ENCODE data around the gene HEMK1. TPM values are rescaled to one million over a fixed set of nuclear protein-coding genes. Genes with fewer than 3 reads are reported as not detected.

The HEMK1 gene
- total and polyA plus RNA-seq, 2 of the 4 experiments (the other 2 are of a cell fraction): 17.2 to 20.8 TPM

DNA sequence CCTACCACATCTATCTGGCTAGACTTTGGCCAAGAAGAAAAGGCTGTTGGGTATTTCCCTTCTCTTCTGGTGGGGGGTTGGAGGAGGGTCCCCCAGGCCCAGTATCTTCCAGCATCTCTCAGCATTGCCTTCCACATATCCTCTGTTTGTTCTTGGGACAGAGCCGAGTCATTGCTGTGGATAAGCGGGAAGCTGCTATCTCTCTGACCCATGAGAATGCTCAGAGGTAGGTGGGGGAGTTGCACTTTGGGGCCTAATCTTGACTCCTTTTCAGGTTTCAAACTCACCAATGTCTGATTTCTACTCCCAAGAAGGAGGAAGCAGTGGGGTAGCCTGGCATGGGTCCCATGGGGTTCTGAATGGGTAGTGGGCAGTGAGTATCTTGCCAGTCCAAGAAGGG is 8.0 kb downstream of the HEMK1 start:
- Histone ChIP-seq H3K9me3 (ENCODE audit: control insufficient read depth, insufficient read depth, low read length) (no peaks in the 10 kb centered on the region), H4K91ac (ENCODE audit: insufficient read depth, low read depth, low read length) (no peak overlapping the region), H3K23ac (ENCODE audit: low read depth, low read length) (no peak overlapping the region), H4K5ac (ENCODE audit: low read depth, low read length) (no peak overlapping the region), H3K79me1 (ENCODE audit: low read depth in 1 of 2, low read length in 2 of 2) (peaks cover 0 to 5% of the 10 kb centered on the region in 2 experiments; a peak in 1 of 4 replicates), H3K4me3 (ENCODE audit: insufficient read depth, low read depth, low read length) (no peak overlapping the region), H3K4ac (ENCODE audit: low read depth, low read length) (no peak overlapping the region), H3K14ac (replicated peaks; ENCODE audit: low read depth, low read length) (no peak overlapping the region), H3K56ac (ENCODE audit: extremely low read depth, insufficient read depth, low read length) (no peak overlapping the region), H3K9me1 (ENCODE audit: insufficient read depth, low read length) (peaks cover 11% of the 10 kb centered on the region; the same call in 1 of the 2 replicates), H3K4me2 (ENCODE audit: low read depth, low read length) (no peak overlapping the region), H3K27ac (ENCODE audit: insufficient read depth, low read length) (no peak overlapping the region), H4K20me1 (ENCODE audit: insufficient read depth, low read length) (no peaks in the 10 kb centered on the region), H2BK5ac (ENCODE audit: low read depth, low read length, poor library complexity, severe bottlenecking) (no peak overlapping the region), H3K9ac (ENCODE audit: low read depth, low read length) (no peak overlapping the region), H2AK9ac (replicated peaks; ENCODE audit: low read depth, low read length, poor library complexity) (no peak overlapping the region), H2BK120ac (ENCODE audit: low read depth, low read length) (no peak overlapping the region), H2BK20ac (ENCODE audit: low read depth, low read length) (no peak overlapping the region), H3K27me3 (ENCODE audit: control insufficient read depth, insufficient read depth, low read length) (no peaks in the 10 kb centered on the region), H3K36me3 (ENCODE audit: control insufficient read depth, insufficient read depth, low read length) (peaks cover 58% of the 10 kb centered on the region; the same call in 1 of the 2 replicates), H2BK15ac (ENCODE audit: low read depth, low read length) (no peak overlapping the region), H3K18ac (ENCODE audit: low read depth, low read length) (no peak overlapping the region), H3K4me1 (ENCODE audit: control insufficient read depth, insufficient read depth, low read length) (no peaks in the 10 kb centered on the region; the same call in 1 of the 2 replicates), H2AFZ (replicated peaks; ENCODE audit: low read length, poor library complexity) (no peak overlapping the region), H4K8ac (ENCODE audit: low read depth in 2 of 2, low read length in 2 of 2) (no peak overlapping the region), H2AK5ac (ENCODE audit: low read depth, low read length) (no peak overlapping the region)
- CTCF ChIA-PET: interaction anchor here (1.1 kb wide), 1 partner anchor 39 kb away, joined by 4 read pairs; no protein-coding TSS in a partner anchor
- no peak for TF ChIP-seq BHLHE40 (IDR thresholded peaks at IDR 0.05; ENCODE audit: low read depth, low read length)
- no peak for TF ChIP-seq FOS (IDR thresholded peaks at IDR 0.05; ENCODE audit: low read depth, low read length)
- no peak for TF ChIP-seq RFX5 (IDR thresholded peaks at IDR 0.05; ENCODE audit: low read depth, low read length)
- dilution Hi-C loops (cut with HindIII; ENCODE audit: low sequenced_read_pairs, unreplicated experiment) (no loop called here), in situ Hi-C loops (cut with MboI; ENCODE audit: low sequenced_read_pairs) (no loop called here), intact Hi-C loops (cut with micrococcal nuclease) (no loop called here)
- DNase-seq: no peak
- no peak for ATAC-seq (ENCODE audit: low read depth)
- BruUV-seq (replicated peaks): no TSS peak
- WGBS, 2 experiments (ENCODE audit: extremely low coverage in 2 of 2, insufficient read length in 1 of 2): no CpG with 5 or more reads among the region's 2 CpGs
- POLR2A ChIA-PET (ENCODE audit: unreplicated experiment): no interaction called here
